Cerebellar nuclear complex (tissue), 1 donor: ENCODE data around the gene MPEG1.

ENCODE experiments used
- DNase-seq, 2 experiments: peaks; one replicate each; lab custom pipeline; 2025; lab: John Stamatoyannopoulos, UW

MPEG1 gene

DNA sequence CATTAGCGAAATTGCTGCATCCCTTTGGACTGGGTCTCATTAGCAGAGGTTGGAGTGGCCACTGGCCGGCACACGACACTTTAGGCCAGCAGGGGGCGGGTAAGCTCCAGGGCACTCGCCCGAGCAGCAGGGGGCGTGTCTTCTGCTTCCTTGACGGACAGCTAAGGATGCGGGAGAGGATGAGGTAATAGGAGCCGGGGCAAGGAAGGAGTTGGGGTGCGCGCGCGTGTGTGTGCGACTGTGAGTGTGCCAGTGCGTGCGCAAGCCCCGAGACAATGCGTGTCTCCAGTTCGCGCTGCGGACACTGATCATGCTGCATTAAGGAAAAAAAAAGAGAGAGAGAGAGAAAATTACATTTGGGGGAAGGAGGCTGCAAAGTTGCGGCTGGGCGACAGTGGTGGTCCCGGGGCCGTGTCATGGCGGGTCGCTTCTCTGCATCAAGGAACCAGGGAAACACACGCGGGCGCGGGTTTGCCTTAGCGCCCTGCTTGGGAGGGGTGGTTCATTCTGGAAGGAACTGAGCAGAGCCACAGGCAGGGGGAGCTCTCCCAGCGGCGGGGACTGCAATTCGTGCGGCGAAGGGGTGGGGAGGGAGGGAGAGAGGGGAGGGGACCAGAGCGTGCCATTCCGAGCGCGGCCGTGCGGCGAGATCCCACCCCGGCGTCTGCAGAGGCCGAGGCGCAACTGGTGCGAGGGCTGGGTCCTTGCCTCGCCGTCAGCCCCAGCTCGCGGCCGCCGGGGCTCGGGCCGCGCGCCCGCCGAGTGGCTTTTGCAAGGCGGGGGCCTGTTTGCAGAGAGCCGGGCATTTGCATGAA, 41.0 kb downstream of the MPEG1 start, which contains the start of gene DTX4:
Gene DTX4, plus strand, starts transcription at position 625 of the 815 bp plus-strand sequence. CDS start 464 bp downstream, outside the sequence.
- DNase-seq = peak; percentile 73 to 86

DNA sequence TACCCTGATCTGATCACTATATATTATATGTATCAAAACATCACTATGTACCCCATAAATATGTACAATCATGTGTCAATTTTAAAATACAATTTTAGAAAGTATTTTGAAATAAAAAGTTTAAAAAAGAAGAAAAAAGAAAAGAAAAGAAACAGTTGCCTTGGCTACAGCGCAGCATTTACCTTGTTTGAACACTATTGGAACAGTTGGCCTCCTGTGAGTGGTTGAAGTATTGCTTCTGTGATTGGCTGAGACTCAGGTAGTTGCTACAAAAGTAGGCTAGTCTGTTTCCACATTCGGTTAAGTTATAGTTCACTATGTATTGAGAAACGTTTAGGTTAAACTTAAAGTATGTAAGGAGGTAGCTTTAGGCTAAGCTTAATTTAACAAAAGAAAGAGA, 48.7 kb downstream of the MPEG1 start:
- DNase-seq = no peak
